Thymus (tissue), 11 donors: ENCODE results near the gene DCDC2. TPM values are rescaled to one million over a fixed set of nuclear protein-coding genes. Genes with fewer than 3 reads are reported as not detected.

ENCODE experiments used
- DNase-seq, 9 donors: peaks; one replicate each; pipeline ENCODE4 v3.0.0-alpha.2; 2013; ENCODE audit warnings: low spot score in 9 of 9, low read depth in 6 of 9, missing footprints in 1 of 9
- H3K27ac ChIP-seq, 2 donors: one replicate each; pipeline ENCODE4 v1.5.1; 2013; ENCODE audit warnings: control low read depth in 1 of 2, low read depth in 1 of 2, low read length in 1 of 2, mild to moderate bottlenecking in 1 of 2, moderate library complexity in 1 of 2
- H3K27me3 ChIP-seq, 2 donors: one replicate each; pipeline ENCODE4 v1.5.1; 2013; ENCODE audit warnings: low read length in 1 of 2; ENCODE audit not compliant: control insufficient read depth in 2 of 2, insufficient read depth in 1 of 2
- H3K36me3 ChIP-seq, 2 donors: one replicate each; pipeline ENCODE4 v1.5.1; 2013; ENCODE audit warnings: low read length in 1 of 2, mild to moderate bottlenecking in 1 of 2, moderate library complexity in 1 of 2; ENCODE audit not compliant: control insufficient read depth in 2 of 2, insufficient read depth in 2 of 2
- H3K4me1 ChIP-seq, 2 donors: one replicate each; pipeline ENCODE4 v1.5.1; 2013; ENCODE audit warnings: low read length in 2 of 2; ENCODE audit not compliant: control insufficient read depth in 2 of 2, insufficient read depth in 2 of 2
- H3K4me3 ChIP-seq, 2 donors: one replicate each; pipeline ENCODE4 v1.5.1; 2013; ENCODE audit warnings: low read length in 2 of 2, control low read depth in 1 of 2, mild to moderate bottlenecking in 1 of 2
- H3K9me3 ChIP-seq, 2 donors: one replicate each; pipeline ENCODE4 v1.5.1; 2013; ENCODE audit warnings: low read length in 1 of 2, mild to moderate bottlenecking in 1 of 2; ENCODE audit not compliant: control insufficient read depth in 2 of 2, insufficient read depth in 1 of 2
- WGBS: extraction: QIAGEN DNeasy Blood & Tissue Kit; methylation state at CpG from one replicate; pipeline ENCODE4 v1.1.7; 2013; 5-methylcytosine and 5-hydroxymethylcytosine counted together
- polyA plus RNA-seq: library from polyadenylated mRNA; stranded (reverse); fragments of 200-250 nt; gene quantifications from one replicate; pipeline ENCODE4 v1.2.3, GENCODE V29; 2013
- total RNA-seq: library from RNA; stranded (reverse); fragments of 120-200 nt; gene quantifications from one replicate; pipeline ENCODE4 v1.2.4, GENCODE V29; 2013
- donor health status: healthy.

Gene DCDC2
- total and polyA plus RNA-seq, 2 donors = 0.19 to 0.25 TPM

GRCh38 chr6:24195836-24196597 lies 161.8 kb downstream of the DCDC2 start:
- 98% methylated on average over 3 of the region's 3 CpGs for WGBS

GRCh38 chr6:24194978-24195700 lies 162.7 kb downstream of the DCDC2 start:
- no peak for DNase-seq
- H3K9me3 ChIP-seq = no peaks in the 10 kb centered on the region
- H3K4me3 ChIP-seq = no peak overlapping the region
- H3K27me3 ChIP-seq = no peaks in the 10 kb centered on the region
- no peaks in the 10 kb centered on the region for H3K36me3 ChIP-seq
- H3K4me1 ChIP-seq = no peaks in the 10 kb centered on the region
- no peak overlapping the region for H3K27ac ChIP-seq
- WGBS = 98% methylated on average over 2 of the region's 2 CpGs

More at GRCh38 chr6:24195836-24196597, 161.8 kb downstream of the DCDC2 start:
- no peaks in the 10 kb centered on the region for H3K4me1 ChIP-seq
- H3K27me3 ChIP-seq = no peaks in the 10 kb centered on the region
- no peak overlapping the region for H3K4me3 ChIP-seq
- no peak for DNase-seq
- no peaks in the 10 kb centered on the region for H3K36me3 ChIP-seq
- H3K27ac ChIP-seq = no peak overlapping the region
- no peaks in the 10 kb centered on the region for H3K9me3 ChIP-seq

GRCh38 chr6:24193364-24193763 lies 164.5 kb downstream of the DCDC2 start:
- Histone ChIP-seq H3K36me3 (no peaks in the 10 kb centered on the region), H3K27me3 (no peaks in the 10 kb centered on the region), H3K4me1 (no peaks in the 10 kb centered on the region), H3K27ac (no peak overlapping the region), H3K9me3 (no peaks in the 10 kb centered on the region), H3K4me3 (no peak overlapping the region)
- no peak for DNase-seq

GRCh38 chr6:24191346-24191745 lies 166.5 kb downstream of the DCDC2 start:
- no peaks in the 10 kb centered on the region for H3K9me3 ChIP-seq
- DNase-seq = no peak
- no peaks in the 10 kb centered on the region for H3K36me3 ChIP-seq
- H3K4me3 ChIP-seq = no peak overlapping the region
- H3K27me3 ChIP-seq = no peaks in the 10 kb centered on the region
- WGBS = 46% methylated on average over 2 of the region's 2 CpGs
- H3K4me1 ChIP-seq = no peaks in the 10 kb centered on the region
- H3K27ac ChIP-seq = no peak overlapping the region

- no peaks in the 10 kb centered on the region for H3K4me1 ChIP-seq
- no peaks in the 10 kb centered on the region for H3K9me3 ChIP-seq
- H3K27ac ChIP-seq = no peak overlapping the region
- DNase-seq = no peak
- no peak overlapping the region for H3K4me3 ChIP-seq
- H3K36me3 ChIP-seq = no peaks in the 10 kb centered on the region
- WGBS = 90% methylated on average over 8 of the region's 8 CpGs
- no peaks in the 10 kb centered on the region for H3K27me3 ChIP-seq
These were observed 169.2 kb downstream of the DCDC2 start for GRCh38 chr6:24188578-24189080.

GRCh38 chr6:24187965-24188577 lies 169.8 kb downstream of the DCDC2 start:
- Histone ChIP-seq H3K4me1 (no peaks in the 10 kb centered on the region), H3K36me3 (no peaks in the 10 kb centered on the region), H3K4me3 (no peak overlapping the region), H3K27me3 (no peaks in the 10 kb centered on the region), H3K9me3 (no peaks in the 10 kb centered on the region), H3K27ac (no peak overlapping the region)
- DNase-seq = no peak

GRCh38 chr6:24186349-24186748 lies 171.5 kb downstream of the DCDC2 start:
- no peak for DNase-seq
- no peaks in the 10 kb centered on the region for H3K36me3 ChIP-seq
- no peaks in the 10 kb centered on the region for H3K4me1 ChIP-seq
- 92% methylated on average over 7 of the region's 7 CpGs for WGBS
- no peak overlapping the region for H3K27ac ChIP-seq
- no peaks in the 10 kb centered on the region for H3K9me3 ChIP-seq
- no peaks in the 10 kb centered on the region for H3K27me3 ChIP-seq
- H3K4me3 ChIP-seq = no peak overlapping the region

- no peak overlapping the region for H3K4me3 ChIP-seq
- H3K9me3 ChIP-seq = no peaks in the 10 kb centered on the region
- no peaks in the 10 kb centered on the region for H3K27me3 ChIP-seq
- DNase-seq = no peak
- no peak overlapping the region for H3K27ac ChIP-seq
- no peaks in the 10 kb centered on the region for H3K4me1 ChIP-seq
- WGBS = 94% methylated on average over 10 of the region's 10 CpGs
- no peaks in the 10 kb centered on the region for H3K36me3 ChIP-seq
These were observed 174.3 kb downstream of the DCDC2 start for GRCh38 chr6:24183584-24183983.

GRCh38 chr6:24157886-24158285 lies 200.0 kb downstream of the DCDC2 start:
- H3K4me1 ChIP-seq = no peaks in the 10 kb centered on the region
- WGBS = 84% methylated on average over 1 of the region's 1 CpG
- no peaks in the 10 kb centered on the region for H3K36me3 ChIP-seq
- no peaks in the 10 kb centered on the region for H3K27me3 ChIP-seq
- no peak overlapping the region for H3K4me3 ChIP-seq
- no peak for DNase-seq
- no peaks in the 10 kb centered on the region for H3K9me3 ChIP-seq
- no peak overlapping the region for H3K27ac ChIP-seq
